MM.1S (cell line): ENCODE data around the gene SPRED1.

Experiments
- DNase-seq: peaks from one replicate; pipeline ENCODE4 v3.0.0-alpha.2; 2015
- H2AFZ ChIP-seq: fragments of 300-600 bp; sonication (generic); 2 replicates; pipeline ENCODE4 v1.6.0; 2016; ENCODE audit warnings: antibody characterized with exemption, low read length
- H3F3A ChIP-seq: fragments of 300-600 bp; sonication (generic); 2 replicates; pipeline ENCODE4 v1.6.1; 2016; ENCODE audit warnings: mild to moderate bottlenecking, antibody characterized with exemption, low read length, moderate library complexity, mixed read lengths; ENCODE audit not compliant: insufficient read depth
- H3K27ac ChIP-seq: fragments of 300-600 bp; sonication (generic); 2 replicates; pipeline ENCODE4 v1.5.1; 2016; ENCODE audit warnings: mild to moderate bottlenecking, low read length
- H3K27me3 ChIP-seq: fragments of 300-600 bp; sonication (generic); replicated peaks from 2 replicates; pipeline ENCODE4 v1.6.0; 2016; ENCODE audit warnings: low read length; ENCODE audit not compliant: insufficient read depth
- H3K36me3 ChIP-seq: fragments of 300-600 bp; sonication (generic); replicated peaks from 2 replicates; pipeline ENCODE4 v1.6.1; 2016; ENCODE audit warnings: mild to moderate bottlenecking, low read length, mixed read lengths; ENCODE audit not compliant: insufficient read depth
- H3K4me1 ChIP-seq: fragments of 300-600 bp; sonication (generic); 2 replicates; pipeline ENCODE4 v1.6.1; 2016; ENCODE audit warnings: low read length, mixed read lengths
- H3K4me2 ChIP-seq: fragments of 300-600 bp; sonication (generic); 2 replicates; pipeline ENCODE4 v1.6.0; 2016; ENCODE audit warnings: low read depth, low read length
- H3K4me3 ChIP-seq: fragments of 300-600 bp; sonication (generic); 2 replicates; pipeline ENCODE4 v1.5.1; 2016; ENCODE audit warnings: low read length, mixed read lengths
- H3K79me2 ChIP-seq: fragments of 300-600 bp; sonication (generic); 2 replicates; pipeline ENCODE4 v1.6.1; 2016; ENCODE audit warnings: mixed run types, low read length, mixed read lengths
- H3K9ac ChIP-seq: fragments of 300-600 bp; sonication (generic); 2 replicates; pipeline ENCODE4 v1.6.1; 2016; ENCODE audit warnings: low read length, mixed read lengths
- H3K9me2 ChIP-seq: fragments of 300-600 bp; sonication (generic); replicated peaks from 2 replicates; pipeline ENCODE4 v1.6.1; 2016; ENCODE audit warnings: mild to moderate bottlenecking, low read length, mixed read lengths; ENCODE audit not compliant: insufficient read depth
- H3K9me3 ChIP-seq: fragments of 300-600 bp; sonication (generic); replicated peaks from 2 replicates; pipeline ENCODE4 v1.6.1; 2016; ENCODE audit warnings: mild to moderate bottlenecking, low read length, mixed read lengths; ENCODE audit not compliant: insufficient read depth
- H4K20me1 ChIP-seq: fragments of 300-600 bp; sonication (generic); 2 replicates; pipeline ENCODE4 v1.6.1; 2016; ENCODE audit warnings: mild to moderate bottlenecking, low read length, moderate library complexity, mixed read lengths; ENCODE audit not compliant: insufficient read depth
- EZH2 ChIP-seq: fragments of 300-600 bp; sonication (generic); optimal IDR thresholded peaks from 2 replicates; pipeline ENCODE3; 2017; ENCODE audit warnings: low read depth, mild to moderate bottlenecking, antibody characterized with exemption, low read length, mixed read lengths
- EZH2phosphoT487 ChIP-seq: fragments of 300-600 bp; sonication (generic); IDR thresholded peaks from 2 replicates; pipeline ENCODE4 v1.6.1; 2018; ENCODE audit warnings: antibody characterized with exemption, low read length
- TF ChIP-seq, protein P1 (sequence below): fragments of 300-600 bp; sonication (generic); IDR thresholded peaks from 2 replicates; pipeline ENCODE4 v1.5.1; 2016; ENCODE audit warnings: antibody characterized with exemption, low read length, mixed read lengths

The SPRED1 gene

GRCh38 chr15:38308797-38309196, 56.2 kb downstream of the SPRED1 start:
- H3K9me3 ChIP-seq: no peaks in the 10 kb centered on the region
- TF ChIP-seq EZH2phosphoT487 (no peak), EZH2 (no peak)
- TF ChIP-seq, protein P1, sequence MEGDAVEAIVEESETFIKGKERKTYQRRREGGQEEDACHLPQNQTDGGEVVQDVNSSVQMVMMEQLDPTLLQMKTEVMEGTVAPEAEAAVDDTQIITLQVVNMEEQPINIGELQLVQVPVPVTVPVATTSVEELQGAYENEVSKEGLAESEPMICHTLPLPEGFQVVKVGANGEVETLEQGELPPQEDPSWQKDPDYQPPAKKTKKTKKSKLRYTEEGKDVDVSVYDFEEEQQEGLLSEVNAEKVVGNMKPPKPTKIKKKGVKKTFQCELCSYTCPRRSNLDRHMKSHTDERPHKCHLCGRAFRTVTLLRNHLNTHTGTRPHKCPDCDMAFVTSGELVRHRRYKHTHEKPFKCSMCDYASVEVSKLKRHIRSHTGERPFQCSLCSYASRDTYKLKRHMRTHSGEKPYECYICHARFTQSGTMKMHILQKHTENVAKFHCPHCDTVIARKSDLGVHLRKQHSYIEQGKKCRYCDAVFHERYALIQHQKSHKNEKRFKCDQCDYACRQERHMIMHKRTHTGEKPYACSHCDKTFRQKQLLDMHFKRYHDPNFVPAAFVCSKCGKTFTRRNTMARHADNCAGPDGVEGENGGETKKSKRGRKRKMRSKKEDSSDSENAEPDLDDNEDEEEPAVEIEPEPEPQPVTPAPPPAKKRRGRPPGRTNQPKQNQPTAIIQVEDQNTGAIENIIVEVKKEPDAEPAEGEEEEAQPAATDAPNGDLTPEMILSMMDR: no peak
- DNase-seq: no peak
- no peaks in the 10 kb centered on the region for H3K27me3 ChIP-seq
- no peak overlapping the region for H3K9ac ChIP-seq
- no peaks in the 10 kb centered on the region for H3F3A ChIP-seq
- no peak overlapping the region for H2AFZ ChIP-seq
- no peak overlapping the region for H3K4me2 ChIP-seq
- no peaks in the 10 kb centered on the region for H3K4me1 ChIP-seq
- no peak overlapping the region for H3K27ac ChIP-seq
- H4K20me1 ChIP-seq: 0 out of 2 replicates have a peak, but pooled peaks cover 3% of the 10 kb centered on the region
- peaks cover 50% of the 10 kb centered on the region for H3K79me2 ChIP-seq
- H3K36me3 ChIP-seq: no peaks in the 10 kb centered on the region
- no peak overlapping the region for H3K4me3 ChIP-seq
- no peaks in the 10 kb centered on the region for H3K9me2 ChIP-seq

DNA sequence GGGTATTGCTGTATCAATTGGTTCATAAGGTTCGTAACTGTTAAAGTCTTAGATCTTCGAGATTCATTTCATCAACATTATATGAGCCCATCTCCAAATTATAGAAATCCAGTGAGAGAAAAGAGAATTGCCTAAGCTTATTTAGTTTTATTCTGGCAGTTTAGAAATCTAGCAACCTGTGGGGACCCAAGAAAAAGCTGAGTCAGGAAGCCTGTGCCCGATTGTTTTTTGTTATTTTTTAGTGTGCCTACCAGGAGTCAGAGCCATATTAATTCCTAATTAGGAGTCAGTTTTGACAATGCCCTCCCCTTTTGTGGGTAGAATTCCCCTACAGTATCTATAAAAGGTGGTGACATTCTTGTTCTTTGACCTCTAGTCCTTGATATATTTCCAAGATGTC, 59.6 kb downstream of the SPRED1 start:
- no peak for DNase-seq
- no peak overlapping the region for H3K4me2 ChIP-seq
- H3K9ac ChIP-seq: no peak overlapping the region
- no peak overlapping the region for H3K4me3 ChIP-seq
- no peaks in the 10 kb centered on the region for H3K4me1 ChIP-seq
- no peak overlapping the region for H3K27ac ChIP-seq
- H3K27me3 ChIP-seq: no peaks in the 10 kb centered on the region
- TF ChIP-seq, protein P1: no peak
- TF ChIP-seq EZH2phosphoT487: no peak
- TF ChIP-seq EZH2: no peak
- H4K20me1 ChIP-seq: 0 out of 2 replicates have a peak, but pooled peaks cover 3% of the 10 kb centered on the region
- no peaks in the 10 kb centered on the region for H3K36me3 ChIP-seq
- H3K9me3 ChIP-seq: no peaks in the 10 kb centered on the region
- no peaks in the 10 kb centered on the region for H3F3A ChIP-seq
- H3K79me2 ChIP-seq: peaks cover 47% of the 10 kb centered on the region
- no peaks in the 10 kb centered on the region for H3K9me2 ChIP-seq
- no peak overlapping the region for H2AFZ ChIP-seq

GRCh38 chr15:38316311-38316710, 63.7 kb downstream of the SPRED1 start:
- no peaks in the 10 kb centered on the region for H4K20me1 ChIP-seq
- no peaks in the 10 kb centered on the region for H3K9me3 ChIP-seq
- DNase-seq: no peak
- TF ChIP-seq EZH2: no peak
- TF ChIP-seq, protein P1: no peak
- no peak for TF ChIP-seq EZH2phosphoT487
- peaks cover 42% of the 10 kb centered on the region for H3K79me2 ChIP-seq
- no peak overlapping the region for H2AFZ ChIP-seq
- no peak overlapping the region for H3K9ac ChIP-seq
- H3K9me2 ChIP-seq: no peaks in the 10 kb centered on the region
- H3K36me3 ChIP-seq: no peaks in the 10 kb centered on the region
- no peak overlapping the region for H3K27ac ChIP-seq
- no peak overlapping the region for H3K4me3 ChIP-seq
- no peak overlapping the region for H3K4me2 ChIP-seq
- H3F3A ChIP-seq: no peaks in the 10 kb centered on the region
- H3K27me3 ChIP-seq: no peaks in the 10 kb centered on the region
- H3K4me1 ChIP-seq: no peaks in the 10 kb centered on the region
